Prostate gland (tissue), 2 donors: ENCODE results near the gene TMEM242. TPM values are rescaled to one million over a fixed set of nuclear protein-coding genes. Genes with fewer than 3 reads are reported as not detected.

Experiments used
- DNase-seq: peaks from one replicate; pipeline ENCODE4 v3.0.0-alpha.2; 2019; ENCODE audit warnings: low spot score
- H3K27ac ChIP-seq, 2 donors: fragments of 200-600 bp; sonication (generic); 2 replicates each; pipeline ENCODE4 v1.5.1; 2017 to 2019
- H3K27me3 ChIP-seq: fragments of 200-600 bp; sonication (generic); replicated peaks from 2 replicates; pipeline ENCODE4 v1.5.1; 2019; ENCODE audit not compliant: insufficient read depth
- H3K36me3 ChIP-seq, 2 donors: fragments of 200-600 bp; sonication (generic); 1 replicate in 1 of 2; 2 replicates in 1 of 2; pipeline versions ENCODE4 v1.5.1 to v1.8.1; 2017 to 2019
- H3K4me1 ChIP-seq: fragments of 200-600 bp; sonication (generic); replicated peaks from 2 replicates; pipeline ENCODE4 v1.5.1; 2019
- H3K4me3 ChIP-seq, 2 donors: fragments of 200-600 bp; sonication (generic); 2 replicates each; pipeline ENCODE4 v1.5.1; 2017 to 2019
- H3K9me3 ChIP-seq: fragments of 200-600 bp; sonication (generic); 2 replicates; pipeline ENCODE4 v1.5.1; 2017
- CTCF ChIP-seq, 4 experiments: fragments of 200-600 bp in 2 of 4; fragments of 450-650 bp in 2 of 4; sonication (generic) in 2 of 4; IDR thresholded peaks; 1 replicate in 3 of 4; 2 replicates in 1 of 4; pipeline ENCODE4 v1.5.1; 2016 to 2019; ENCODE audit warnings: antibody characterized with exemption in 4 of 4, mild to moderate bottlenecking in 2 of 4, moderate library complexity in 2 of 4
- POLR2A ChIP-seq: fragments of 450-650 bp; IDR thresholded peaks from one replicate; pipeline ENCODE4 v1.6.1; 2016; ENCODE audit warnings: antibody characterized with exemption, mild to moderate bottlenecking
- POLR2AphosphoS5 ChIP-seq: sonication (generic); formaldehyde crosslinking; IDR thresholded peaks from one replicate; pipeline ENCODE4 v1.6.1; 2017; ENCODE audit warnings: antibody characterized with exemption
- WGBS: methylation state at CpG from one replicate; pipeline ENCODE4 v1.1.5; 2018; 5-methylcytosine and 5-hydroxymethylcytosine counted together
- intact Hi-C: fragments of 100-400 bp; cut with DNase I; formaldehyde crosslinking; loops from one replicate; pipeline ENCODE4 v1.14.2; 2022
- total RNA-seq, 2 donors: library from RNA; depleted of rRNA; stranded (reverse); fragments of >200 nt; gene quantifications; one replicate each; pipeline ENCODE4 v1.1.0, GENCODE V29; 2016

Gene TMEM242
- total RNA-seq, 2 donors from 2014 or later, result 6.4 to 8.5 TPM

GRCh38 chr6:157273756-157274470 is 49.4 kb downstream of the TMEM242 start:
- Histone ChIP-seq H3K4me1 (peaks cover 4% of the 10 kb centered on the region), H3K27ac (peak overlapping the region; percentile 72 to 75), H3K27me3 (no peaks in the 10 kb centered on the region), H3K36me3 (no peaks in the 10 kb centered on the region), H3K9me3 (no peaks in the 10 kb centered on the region), H3K4me3 (peak overlapping the region; percentile 50 to 57)
- WGBS, result 32% methylated on average over 28 of the region's 30 CpGs
- DNase-seq, result no peak
- TF ChIP-seq POLR2AphosphoS5 (no peak), CTCF (IDR thresholded peaks at IDR 0.05) (no peak), POLR2A (no peak)
- intact Hi-C loops, result loop anchor here (2.0 to 10.0 kb wide), 3 partner anchors 39 to 709 kb away; no protein-coding TSS in a partner anchor

GRCh38 chr6:157272866-157273755 is 50.2 kb downstream of the TMEM242 start:
- TF ChIP-seq CTCF (IDR thresholded peaks at IDR 0.05), result no peak
- 83% methylated on average over 19 of the region's 19 CpGs for WGBS
- no peaks in the 10 kb centered on the region for H3K9me3 ChIP-seq
- peak overlapping the region in 1 of 2 donors; percentile 24 for H3K27ac ChIP-seq
- H3K27me3 ChIP-seq, result no peaks in the 10 kb centered on the region
- H3K4me3 ChIP-seq, result no peak overlapping the region
- DNase-seq, result no peak
- H3K36me3 ChIP-seq, result no peaks in the 10 kb centered on the region
- intact Hi-C loops, result loop anchor here (5.0 to 10.0 kb wide), 2 partner anchors 241 to 708 kb away; no protein-coding TSS in a partner anchor
- H3K4me1 ChIP-seq, result peaks cover 4% of the 10 kb centered on the region

- intact Hi-C loops, result loop anchor here (5.0 to 10.0 kb wide), 2 partner anchors 240 to 708 kb away; no protein-coding TSS in a partner anchor
- Histone ChIP-seq H3K36me3 (no peaks in the 10 kb centered on the region), H3K27ac (no peak overlapping the region), H3K4me1 (peaks cover 4% of the 10 kb centered on the region), H3K9me3 (no peaks in the 10 kb centered on the region), H3K27me3 (no peaks in the 10 kb centered on the region), H3K4me3 (no peak overlapping the region)
- DNase-seq, result no peak
- TF ChIP-seq POLR2AphosphoS5 (no peak), POLR2A (no peak), CTCF (IDR thresholded peaks at IDR 0.05) (no peak)
- 83% methylated on average over 7 of the region's 7 CpGs for WGBS
Measured at GRCh38 chr6:157272372-157272771, 50.9 kb downstream of the TMEM242 start.

GRCh38 chr6:157271911-157272310 is 51.4 kb downstream of the TMEM242 start:
- no peak overlapping the region for H3K27ac ChIP-seq
- peaks cover 4% of the 10 kb centered on the region for H3K4me1 ChIP-seq
- no peak overlapping the region for H3K4me3 ChIP-seq
- 88% methylated on average over 4 of the region's 4 CpGs for WGBS
- TF ChIP-seq POLR2AphosphoS5, result no peak
- no peak for TF ChIP-seq CTCF (IDR thresholded peaks at IDR 0.05)
- TF ChIP-seq POLR2A, result no peak
- H3K36me3 ChIP-seq, result no peaks in the 10 kb centered on the region
- H3K9me3 ChIP-seq, result no peaks in the 10 kb centered on the region
- H3K27me3 ChIP-seq, result no peaks in the 10 kb centered on the region
- intact Hi-C loops, result loop anchor here (5.0 to 10.0 kb wide), 2 partner anchors 240 to 707 kb away; no protein-coding TSS in a partner anchor
- DNase-seq, result no peak
